HG03354 (cell line): ENCODE measurements around the gene MTMR10.
A peak's percentile ranks its signal among the peaks of the same experiment; 100 is the strongest.

Experiments
- ATAC-seq: cut with Tn5 transposase; IDR thresholded peaks from one replicate; pipeline ENCODE4 v1.9.1; 2021; ENCODE audit warnings: mild to moderate bottlenecking; ENCODE audit not compliant: unreplicated experiment, poor library complexity, severe bottlenecking

MTMR10 gene

GRCh38 chr15:30924353-30924752 is 67.1 kb downstream of the MTMR10 start:
- ATAC-seq = no peak

GRCh38 chr15:30923429-30923828 is 68.0 kb downstream of the MTMR10 start:
- ATAC-seq = no peak

GRCh38 chr15:30922480-30923311 is 68.7 kb downstream of the MTMR10 start:
- ATAC-seq = no peak

- ATAC-seq = no peak
Measured at GRCh38 chr15:30921781-30922479, 69.5 kb downstream of the MTMR10 start.

- no peak for ATAC-seq
Measured at GRCh38 chr15:30921106-30921505, 70.3 kb downstream of the MTMR10 start.

- no peak for ATAC-seq
Measured at GRCh38 chr15:30919877-30920550, 71.4 kb downstream of the MTMR10 start.

DNA sequence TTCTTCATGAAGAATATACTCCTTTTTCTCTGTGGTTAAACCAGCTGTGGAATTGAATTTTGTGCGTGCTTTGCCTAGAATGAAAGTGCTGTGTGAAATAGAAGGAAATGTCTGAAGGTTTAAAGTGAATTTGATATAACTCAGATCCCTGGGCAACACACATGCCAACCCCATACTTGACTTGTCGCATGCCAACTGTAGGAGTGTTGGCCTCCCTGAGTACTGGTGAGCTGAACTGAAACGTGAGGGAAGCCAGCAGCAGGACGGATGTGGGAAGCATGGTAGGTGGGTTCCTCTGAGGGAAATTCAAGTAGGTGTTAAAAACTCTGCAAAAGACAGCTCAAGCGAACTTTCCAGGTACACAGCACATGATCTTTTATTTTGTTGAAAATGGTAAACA is 73.1 kb downstream of the MTMR10 start:
- ATAC-seq = no peak

DNA sequence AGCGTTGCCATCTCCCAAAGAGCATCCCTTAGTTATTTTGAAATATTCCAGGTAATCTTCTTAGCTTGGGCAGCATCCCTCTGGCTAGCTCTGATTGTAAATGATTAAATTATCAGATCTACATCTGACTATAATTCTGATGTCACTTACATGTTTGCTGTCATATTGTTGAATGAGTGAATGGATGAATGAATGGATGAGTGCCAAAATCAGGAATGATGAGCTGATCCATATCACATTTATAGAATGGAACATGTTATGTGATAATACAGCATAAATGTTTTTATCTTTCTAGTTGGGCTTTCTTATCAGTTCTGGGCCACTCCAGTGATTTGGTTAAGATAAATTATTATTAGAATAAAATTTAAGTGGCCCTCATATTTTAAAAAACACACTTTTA is 73.8 kb downstream of the MTMR10 start:
- ATAC-seq = no peak

GRCh38 chr15:30917013-30917412 is 74.4 kb downstream of the MTMR10 start:
- no peak for ATAC-seq

GRCh38 chr15:30913761-30914160 is 77.7 kb downstream of the MTMR10 start:
- ATAC-seq = no peak

GRCh38 chr15:30906366-30906765 is 85.1 kb downstream of the MTMR10 start:
- no peak for ATAC-seq

DNA sequence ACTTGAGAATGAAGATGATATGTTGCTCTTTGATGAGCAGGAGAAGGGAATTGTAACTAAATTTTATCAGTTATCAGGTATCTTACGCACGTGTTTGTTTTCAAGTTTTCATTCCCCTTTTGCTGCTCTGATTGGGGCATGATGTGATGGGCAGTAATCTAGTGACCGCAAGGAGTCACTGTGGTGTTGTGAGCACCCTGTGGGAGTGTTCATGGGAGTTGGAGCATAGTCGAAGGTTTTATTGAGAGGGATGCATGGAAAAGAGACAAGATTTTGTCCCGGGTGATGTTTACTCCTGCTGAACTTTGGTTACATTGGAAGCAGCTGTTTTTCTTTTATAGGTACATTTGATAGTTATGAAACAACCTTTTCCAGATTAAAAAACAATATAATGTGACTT is 85.6 kb downstream of the MTMR10 start:
- ATAC-seq = no peak

GRCh38 chr15:30904812-30905211 is 86.6 kb downstream of the MTMR10 start:
- ATAC-seq = no peak

GRCh38 chr15:30903497-30904187 is 87.8 kb downstream of the MTMR10 start, which contains the start of gene FAN1:
Gene FAN1 (plus strand): TSS chr15:30903915. CDS start chr15:30904664, 749 bp downstream.
- peak; percentile 89 for ATAC-seq

DNA sequence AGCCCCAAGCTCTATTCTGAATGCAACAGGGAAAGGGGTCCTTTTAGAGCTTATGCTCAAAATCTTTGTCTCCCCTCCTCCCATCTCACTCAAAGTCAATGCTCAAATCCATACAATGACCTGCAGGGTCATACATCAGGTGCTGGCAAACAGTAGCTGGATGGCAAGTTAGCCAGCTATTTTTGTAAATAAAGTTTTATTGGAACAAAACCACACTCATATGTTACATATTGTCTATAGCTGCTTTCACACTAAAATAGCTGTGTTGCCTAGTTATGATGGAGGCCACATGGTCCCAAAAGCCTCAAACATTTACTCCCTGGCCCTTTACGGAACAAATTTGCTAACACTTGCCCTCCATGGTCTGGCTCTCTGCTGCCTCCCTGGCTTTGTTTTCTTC is 89.5 kb downstream of the MTMR10 start:
- ATAC-seq = no peak

- ATAC-seq = no peak
Measured at GRCh38 chr15:30896211-30896606, 95.2 kb downstream of the MTMR10 start.

- ATAC-seq = no peak
Measured at GRCh38 chr15:30895461-30896210, 95.8 kb downstream of the MTMR10 start.

GRCh38 chr15:30889196-30889595 is 102.2 kb downstream of the MTMR10 start:
- no peak for ATAC-seq
